DMS153 (cell line): ENCODE results near the gene DLX2.
A peak's percentile ranks its signal among the peaks of the same experiment; 100 is the strongest.
"Not testable (repeated sequence)": the region's sequence is repeated elsewhere in the genome, so short reads cannot be mapped to it uniquely, and the experiment has no call there.

Experiments used
- DNase-seq: peaks from one replicate; lab custom pipeline; 2025; lab: John Stamatoyannopoulos, UW

DLX2 gene

GRCh38 chr2:172083628-172084394 is 18.9 kb downstream of the DLX2 start:
- DNase-seq, result no peak

GRCh38 chr2:172082944-172083627 is 19.6 kb downstream of the DLX2 start:
- DNase-seq, result no peak

- DNase-seq, result no peak
These were observed 20.4 kb downstream of the DLX2 start for GRCh38 chr2:172082105-172082943.

- no peak for DNase-seq
These were observed 21.3 kb downstream of the DLX2 start for GRCh38 chr2:172081221-172082022.

- DNase-seq, result no peak
These were observed 22.0 kb downstream of the DLX2 start for GRCh38 chr2:172080641-172081220.

GRCh38 chr2:172079838-172080640 is 22.7 kb downstream of the DLX2 start:
- no peak for DNase-seq

GRCh38 chr2:172079416-172079815 is 23.3 kb downstream of the DLX2 start:
- no peak for DNase-seq

GRCh38 chr2:172074254-172074653 is 28.4 kb downstream of the DLX2 start:
- DNase-seq, result no peak

- no peak for DNase-seq
These were observed 29.2 kb downstream of the DLX2 start for GRCh38 chr2:172073518-172073917.

- no peak for DNase-seq
These were observed 30.0 kb downstream of the DLX2 start for GRCh38 chr2:172072706-172073105.

- peak; percentile 62 for DNase-seq
These were observed 30.4 kb downstream of the DLX2 start for GRCh38 chr2:172072303-172072702.

- DNase-seq, result no peak
These were observed 31.8 kb downstream of the DLX2 start for GRCh38 chr2:172070936-172071335.

- not testable (repeated sequence) for DNase-seq
These were observed 34.8 kb downstream of the DLX2 start for GRCh38 chr2:172067905-172068304.

- no peak for DNase-seq
These were observed 36.3 kb downstream of the DLX2 start for GRCh38 chr2:172066394-172066886.

GRCh38 chr2:172065111-172065510 is 37.6 kb downstream of the DLX2 start:
- DNase-seq, result no peak

- DNase-seq, result no peak
These were observed 39.3 kb downstream of the DLX2 start for GRCh38 chr2:172063446-172063845.

- no peak for DNase-seq
These were observed 40.2 kb downstream of the DLX2 start for GRCh38 chr2:172062402-172063004.

GRCh38 chr2:172060118-172060517 is 42.6 kb downstream of the DLX2 start:
- not testable (repeated sequence) for DNase-seq

- DNase-seq, result no peak
These were observed 44.0 kb downstream of the DLX2 start for GRCh38 chr2:172058660-172059059.

GRCh38 chr2:172056293-172056692 is 46.4 kb downstream of the DLX2 start:
- DNase-seq, result no peak
